HG02970 (cell line): ENCODE data around the gene SNX4.
"Not testable (repeated sequence)": the region's sequence is repeated elsewhere in the genome, so short reads cannot be mapped to it uniquely, and the experiment has no call there.

Experiments
- ATAC-seq: cut with Tn5 transposase; IDR thresholded peaks from one replicate; pipeline ENCODE4 v1.9.1; 2021; ENCODE audit warnings: mild to moderate bottlenecking, moderate library complexity, moderate number of reproducible peaks; ENCODE audit not compliant: unreplicated experiment, low FRiP score

Gene SNX4

DNA sequence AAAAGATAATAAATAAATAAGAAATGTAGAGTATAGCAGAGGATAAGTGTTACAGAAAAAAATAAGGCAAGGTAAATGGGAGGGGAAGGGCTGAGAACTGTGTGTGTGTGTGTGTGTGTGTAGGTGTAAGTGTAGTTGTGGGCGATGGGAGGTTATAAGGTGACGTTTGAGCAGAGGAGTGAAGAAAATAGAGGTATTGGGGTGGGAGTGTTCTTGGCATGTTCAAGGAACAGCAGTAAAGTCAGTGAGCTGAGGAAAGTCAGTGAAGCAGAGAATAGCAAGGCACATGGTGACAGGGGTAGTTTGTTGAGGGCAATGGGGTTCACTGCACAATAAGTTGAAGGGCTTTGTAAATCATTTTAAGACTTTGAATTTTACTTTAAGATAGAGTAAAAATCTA, 113.9 kb downstream of the SNX4 start:
- ATAC-seq: no peak

DNA sequence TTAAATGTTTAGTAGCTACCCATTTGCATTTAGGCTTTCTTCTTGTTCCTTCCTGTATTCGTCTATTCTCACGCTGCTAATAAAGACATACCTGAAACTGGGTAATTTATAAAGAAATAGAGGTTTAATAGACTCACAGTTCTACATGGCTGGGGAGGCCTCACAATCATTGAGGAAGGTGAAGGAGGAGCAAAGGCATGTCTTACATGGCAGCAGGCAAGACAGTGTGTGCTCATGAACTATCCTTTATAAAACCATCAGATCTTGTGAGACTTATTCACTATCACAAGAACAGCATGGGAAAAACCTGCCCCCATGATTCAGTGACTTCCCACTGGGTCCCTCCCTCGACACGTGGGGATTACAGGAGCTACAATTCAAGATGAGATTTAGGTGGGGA, 114.5 kb downstream of the SNX4 start:
- ATAC-seq: not testable (repeated sequence)

DNA sequence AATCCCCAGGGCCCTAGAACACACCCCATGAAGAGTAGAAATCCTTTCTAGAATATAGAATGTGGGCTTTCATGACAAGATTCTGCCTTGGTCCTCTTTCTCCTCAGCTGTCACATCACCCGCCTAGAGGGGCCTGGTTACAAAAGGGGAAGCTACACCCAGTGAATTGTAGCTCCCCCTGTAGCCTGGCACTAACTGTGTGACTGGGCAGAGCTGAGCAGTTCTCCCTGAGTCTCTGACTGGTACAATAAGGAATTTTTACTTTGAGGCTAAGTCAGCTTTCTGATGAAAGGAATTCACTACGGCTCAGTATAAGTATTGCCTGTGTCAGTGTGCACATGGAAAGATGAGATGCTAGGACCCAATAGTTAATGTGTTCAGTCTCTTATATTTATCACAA, 116.2 kb downstream of the SNX4 start:
- ATAC-seq: no peak

DNA sequence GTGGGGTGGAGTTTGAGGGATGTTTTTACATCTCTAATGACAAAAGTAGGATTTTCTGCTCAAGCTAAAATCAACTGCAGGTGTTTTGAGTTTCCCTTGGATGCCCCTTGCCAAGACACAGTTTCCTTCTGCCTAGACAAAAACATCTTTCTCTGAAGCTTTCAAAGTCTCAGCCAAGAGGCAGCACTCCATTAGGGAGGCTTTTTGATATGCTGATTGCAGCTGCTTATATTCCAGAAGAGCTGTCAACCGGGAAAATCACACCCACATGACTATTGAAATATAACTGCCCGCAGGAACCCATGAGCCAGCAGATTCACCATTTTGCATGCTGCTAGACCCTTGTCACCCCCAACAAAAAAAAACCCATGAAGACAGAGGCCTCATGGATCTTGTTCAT, 117.4 kb downstream of the SNX4 start:
- ATAC-seq: no peak

DNA sequence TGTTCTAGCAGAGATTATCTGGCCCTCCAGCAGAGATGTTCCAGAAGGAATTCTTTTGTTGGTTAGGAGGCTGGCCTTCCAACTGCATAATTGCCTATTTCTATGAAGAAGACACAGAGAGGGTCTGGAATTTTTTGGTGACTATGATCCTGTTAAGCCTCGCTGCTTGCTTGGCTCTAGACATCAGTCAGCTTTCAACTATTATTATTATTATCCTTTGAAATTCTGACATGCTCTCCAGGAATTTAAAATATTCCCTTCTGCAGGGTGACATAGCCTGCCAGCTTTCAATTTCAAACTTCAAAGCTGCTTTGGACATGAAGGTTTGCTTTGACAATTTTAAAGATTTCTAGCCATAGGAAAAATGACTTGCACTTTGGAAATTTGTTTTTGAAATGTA, 118.6 kb downstream of the SNX4 start:
- no peak for ATAC-seq

DNA sequence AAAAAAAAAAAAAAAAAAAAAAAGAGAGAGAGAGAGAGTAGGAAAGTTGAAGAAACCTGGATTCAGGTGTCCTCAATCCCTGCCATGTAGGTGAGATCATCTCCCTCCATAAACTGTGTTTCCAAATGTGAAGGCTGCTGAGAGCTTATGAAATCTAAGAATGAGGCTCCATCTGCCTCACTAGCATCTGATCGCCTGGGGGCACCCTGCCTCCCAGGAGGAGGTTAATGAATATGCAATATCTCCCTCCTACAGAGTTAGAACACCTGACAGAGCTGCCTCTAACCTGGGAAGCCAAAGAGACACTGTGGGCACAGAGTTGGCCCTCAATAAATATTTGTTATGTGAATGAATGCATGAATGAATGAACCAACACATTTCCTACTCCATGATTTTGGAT, 121.0 kb downstream of the SNX4 start:
- ATAC-seq: no peak
